Calu3 (cell line): Measurements from ENCODE around the gene STK4. TPM values are rescaled to one million over a fixed set of nuclear protein-coding genes. Genes with fewer than 3 reads are reported as not detected.
"Not testable (repeated sequence)": the region's sequence is repeated elsewhere in the genome, so short reads cannot be mapped to it uniquely, and the experiment has no call there.

Experiments used
- BruUV-seq: library from RNA; stranded (reverse); fragments of 400-500 nt; replicated peaks from 2 replicates; lab custom pipeline; 2021; lab: Mats Ljungman, UMichigan
- CTCF ChIA-PET: fragments of 300-600 bp; sonication (Branson Sonifier 250); formaldehyde crosslinking; loops from one replicate; lab custom pipeline; 2022; ENCODE audit warnings: antibody characterized with exemption; lab: Charles Lee
- DNase-seq: peaks from one replicate; pipeline ENCODE4 v3.0.0; 2022
- H3K27ac Mint-ChIP-seq: one replicate; pipeline ENCODE4 v1.8.0; 2022; ENCODE audit warnings: mixed read lengths; ENCODE audit not compliant: unreplicated experiment
- H3K27me3 Mint-ChIP-seq: one replicate; pipeline ENCODE4 v1.8.0; 2022; ENCODE audit warnings: mixed read lengths; ENCODE audit not compliant: unreplicated experiment
- H3K36me3 Mint-ChIP-seq: one replicate; pipeline ENCODE4 v1.8.0; 2022; ENCODE audit warnings: mild to moderate bottlenecking, moderate library complexity, mixed read lengths; ENCODE audit not compliant: insufficient read depth, unreplicated experiment
- H3K4me1 Mint-ChIP-seq: one replicate; pipeline ENCODE4 v1.8.0; 2022; ENCODE audit warnings: mild to moderate bottlenecking, low read depth, mixed read lengths; ENCODE audit not compliant: unreplicated experiment
- H3K4me3 Mint-ChIP-seq: one replicate; pipeline ENCODE4 v1.8.0; 2022; ENCODE audit warnings: mild to moderate bottlenecking, low read depth, moderate library complexity, mixed read lengths; ENCODE audit not compliant: unreplicated experiment
- H3K9me3 Mint-ChIP-seq: one replicate; pipeline ENCODE4 v1.8.0; 2022; ENCODE audit warnings: low read depth, mixed read lengths; ENCODE audit not compliant: unreplicated experiment
- CTCF ChIP-seq: fragments of 200-600 bp; IDR thresholded peaks from one replicate; pipeline ENCODE4 v1.8.0; 2022; ENCODE audit warnings: antibody characterized with exemption; ENCODE audit not compliant: unreplicated experiment
- intact Hi-C: fragments of 100-400 bp; cut with micrococcal nuclease; formaldehyde crosslinking; loops from one replicate; pipeline ENCODE4 v1.10.0; 2022; ENCODE audit not compliant: unreplicated experiment
- total RNA-seq: library from RNA; stranded (reverse); gene quantifications from 2 replicates; pipeline ENCODE4 v1.2.3, GENCODE V29; 2022

The STK4 gene
- total RNA-seq, 1 experiment from 2014 or later: 53.1 TPM

GRCh38 chr20:45019027-45019761, 52.9 kb downstream of the STK4 start:
- Mint-ChIP-seq H3K36me3 (no peaks in the 10 kb centered on the region), H3K9me3 (no peaks in the 10 kb centered on the region), H3K4me1 (peaks cover 27% of the 10 kb centered on the region), H3K27me3 (no peaks in the 10 kb centered on the region), H3K4me3 (no peak overlapping the region), H3K27ac (no peak overlapping the region)
- DNase-seq: no peak
- BruUV-seq: no TSS peak
- TF ChIP-seq CTCF: no peak
- intact Hi-C loops: no loop called here
- CTCF ChIA-PET: interaction anchor here (0.5 kb wide), 1 partner anchor 77 kb away, joined by 3 read pairs; no protein-coding TSS in a partner anchor

- Mint-ChIP-seq H3K4me1 (peaks cover 27% of the 10 kb centered on the region), H3K27me3 (no peaks in the 10 kb centered on the region), H3K9me3 (no peaks in the 10 kb centered on the region), H3K27ac (no peak overlapping the region), H3K36me3 (no peaks in the 10 kb centered on the region), H3K4me3 (no peak overlapping the region)
- no TSS peak for BruUV-seq
- no peak for DNase-seq
- no peak for TF ChIP-seq CTCF
- intact Hi-C loops: no loop called here
- CTCF ChIA-PET: interaction anchor here (0.5 kb wide), 1 partner anchor 76 kb away, joined by 3 read pairs; no protein-coding TSS in a partner anchor
Measured at GRCh38 chr20:45019762-45020123, 53.4 kb downstream of the STK4 start.

GRCh38 chr20:45020236-45020886, 54.0 kb downstream of the STK4 start:
- no peak for DNase-seq
- H3K4me3 Mint-ChIP-seq: no peak overlapping the region
- H3K9me3 Mint-ChIP-seq: no peaks in the 10 kb centered on the region
- TF ChIP-seq CTCF: no peak
- no peak overlapping the region for H3K27ac Mint-ChIP-seq
- no peaks in the 10 kb centered on the region for H3K27me3 Mint-ChIP-seq
- peaks cover 21% of the 10 kb centered on the region for H3K4me1 Mint-ChIP-seq
- no TSS peak for BruUV-seq
- H3K36me3 Mint-ChIP-seq: no peaks in the 10 kb centered on the region
- CTCF ChIA-PET: interaction anchor here (0.6 to 1.4 kb wide), 3 partner anchors 9 to 34 kb away, joined by 3 to 9 read pairs (median 3); no protein-coding TSS in a partner anchor
- intact Hi-C loops: no loop called here

- no peaks in the 10 kb centered on the region for H3K27me3 Mint-ChIP-seq
Measured at GRCh38 chr20:45021631-45022030, 55.3 kb downstream of the STK4 start.

DNA sequence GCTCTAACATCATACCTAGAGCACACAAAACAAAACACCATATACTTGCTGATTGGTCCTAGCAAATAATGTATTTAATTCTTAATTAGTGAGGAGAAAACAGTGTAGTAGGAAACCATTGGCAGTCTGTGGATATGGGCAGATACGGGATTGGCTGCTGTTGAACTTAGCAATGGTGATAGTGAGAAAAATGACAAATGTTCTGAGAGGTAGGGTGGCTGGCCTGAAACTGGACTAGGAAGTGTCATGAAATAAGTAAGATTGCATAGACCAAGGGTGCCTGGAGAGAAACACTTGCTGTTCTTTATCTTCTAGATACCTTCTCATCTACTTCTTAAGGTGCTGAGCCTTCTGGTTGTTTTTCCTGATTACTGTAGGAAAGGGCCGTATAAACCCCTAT, 56.8 kb downstream of the STK4 start:
- CTCF ChIA-PET, H3K36me3 Mint-ChIP-seq, BruUV-seq, H3K4me1 Mint-ChIP-seq, intact Hi-C loops, H3K27ac Mint-ChIP-seq, H3K27me3 Mint-ChIP-seq, DNase-seq, H3K4me3 Mint-ChIP-seq, H3K9me3 Mint-ChIP-seq: not testable (repeated sequence)

More at GRCh38 chr20:45021631-45022030, 55.3 kb downstream of the STK4 start:
- H3K27ac Mint-ChIP-seq: no peak overlapping the region
- no peak for TF ChIP-seq CTCF
- H3K9me3 Mint-ChIP-seq: no peaks in the 10 kb centered on the region
- H3K36me3 Mint-ChIP-seq: no peaks in the 10 kb centered on the region
- peaks cover 9% of the 10 kb centered on the region for H3K4me1 Mint-ChIP-seq
- BruUV-seq: no TSS peak
- CTCF ChIA-PET: no interaction called here
- intact Hi-C loops: no loop called here
- H3K4me3 Mint-ChIP-seq: no peak overlapping the region
- no peak for DNase-seq
